H1 (cell line): ENCODE measurements around the gene DNAJB13. TPM values are rescaled to one million over a fixed set of nuclear protein-coding genes. Genes with fewer than 3 reads are reported as not detected.

Experiments used
- FOSL1 ChIP-seq: IDR thresholded peaks from 2 replicates; pipeline ENCODE4 v1.6.1; 2011; ENCODE audit warnings: mild to moderate bottlenecking, low read depth, low read length, moderate library complexity; ENCODE audit not compliant: insufficient read depth
- MAFK ChIP-seq: IDR thresholded peaks from 2 replicates; pipeline ENCODE4 v1.6.1; 2012; ENCODE audit warnings: low read depth, mild to moderate bottlenecking, improper control_type of control experiment, low read length
- PHF8 ChIP-seq: fragments of 200-600 bp; sonication (generic); conservative IDR thresholded peaks from 2 replicates; pipeline ENCODE4 v1.7.1; 2012; ENCODE audit warnings: low read depth, mild to moderate bottlenecking, inconsistent platforms, low read length, moderate library complexity
- POLR2A ChIP-seq, 2 experiments: IDR thresholded peaks; 1 replicate in 1 of 2; 2 replicates in 1 of 2; pipeline ENCODE4 v1.6.1; 2011; ENCODE audit warnings: low read depth in 2 of 2, low read length in 2 of 2, mild to moderate bottlenecking in 2 of 2; ENCODE audit errors: control extremely low read depth in 1 of 2
- SIRT6 ChIP-seq: IDR thresholded peaks from one replicate; pipeline ENCODE4 v1.7.1; 2012; ENCODE audit warnings: low read length, inconsistent platforms
- SIX5 ChIP-seq: IDR thresholded peaks from 2 replicates; pipeline ENCODE4 v1.6.1; 2011; ENCODE audit warnings: mild to moderate bottlenecking, low read depth, low read length
- polyA plus RNA-seq, 7 experiments: library from polyadenylated mRNA; depleted of rRNA in 3 of 7; stranded (reverse) in 5 of 7; unstranded in 2 of 7; fragments of >200 nt in 5 of 7; fragments of 200-250 nt in 2 of 7; gene quantifications; 1 replicate in 5 of 7; 2 replicates in 1 of 7; 4 replicates in 1 of 7; pipeline versions ENCODE4 v1.2.1 to v1.2.3, GENCODE V29; 2011 to 2013; ENCODE audit warnings: missing spikeins in 2 of 7, mixed read lengths in 2 of 7
- total RNA-seq: library from RNA; stranded (reverse); fragmentation: NEBNext Ultra II Directional; extraction: Animal tissue kit (Norgen Biotek cat#: 25700); gene quantifications from 2 replicates; pipeline ENCODE4 v1.2.1, GENCODE V29; 2021

The DNAJB13 gene
- total and polyA plus RNA-seq, 2 of the 8 experiments (the other 6 are each of a cell fraction or from before 2014, with no cell fraction given): 0.27 TPM; not detected in 1

GRCh38 chr11:74012074-74012809, 61.4 kb downstream of the DNAJB13 start (continued):
- TF ChIP-seq FOSL1: no peak
- no peak for TF ChIP-seq MAFK
- no peak for TF ChIP-seq SIX5
- TF ChIP-seq POLR2A (IDR thresholded peaks at IDR 0.05; ENCODE audit: control extremely low read depth in 1 of 2, low read depth in 2 of 2, low read length in 2 of 2): no peak
- TF ChIP-seq PHF8: no peak
- no peak for TF ChIP-seq SIRT6
- TF ChIP-seq, all 59 proteins: peak for 0
